Prostate gland (tissue), 2 donors: ENCODE measurements around the gene PON3. TPM values are rescaled to one million over a fixed set of nuclear protein-coding genes. Genes with fewer than 3 reads are reported as not detected.

Experiments
- DNase-seq: peaks from one replicate; pipeline ENCODE4 v3.0.0-alpha.2; 2019; ENCODE audit warnings: low spot score
- H3K27ac ChIP-seq, 2 donors: fragments of 200-600 bp; sonication (generic); 2 replicates each; pipeline ENCODE4 v1.5.1; 2017 to 2019
- H3K27me3 ChIP-seq: fragments of 200-600 bp; sonication (generic); replicated peaks from 2 replicates; pipeline ENCODE4 v1.5.1; 2019; ENCODE audit not compliant: insufficient read depth
- H3K36me3 ChIP-seq, 2 donors: fragments of 200-600 bp; sonication (generic); 1 replicate in 1 of 2; 2 replicates in 1 of 2; pipeline versions ENCODE4 v1.5.1 to v1.8.1; 2017 to 2019
- H3K4me1 ChIP-seq: fragments of 200-600 bp; sonication (generic); replicated peaks from 2 replicates; pipeline ENCODE4 v1.5.1; 2019
- H3K4me3 ChIP-seq, 2 donors: fragments of 200-600 bp; sonication (generic); 2 replicates each; pipeline ENCODE4 v1.5.1; 2017 to 2019
- H3K9me3 ChIP-seq: fragments of 200-600 bp; sonication (generic); 2 replicates; pipeline ENCODE4 v1.5.1; 2017
- CTCF ChIP-seq, 4 experiments: fragments of 200-600 bp in 2 of 4; fragments of 450-650 bp in 2 of 4; sonication (generic) in 2 of 4; IDR thresholded peaks; 1 replicate in 3 of 4; 2 replicates in 1 of 4; pipeline ENCODE4 v1.5.1; 2016 to 2019; ENCODE audit warnings: antibody characterized with exemption in 4 of 4, mild to moderate bottlenecking in 2 of 4, moderate library complexity in 2 of 4
- POLR2A ChIP-seq: fragments of 450-650 bp; IDR thresholded peaks from one replicate; pipeline ENCODE4 v1.6.1; 2016; ENCODE audit warnings: antibody characterized with exemption, mild to moderate bottlenecking
- POLR2AphosphoS5 ChIP-seq: sonication (generic); formaldehyde crosslinking; IDR thresholded peaks from one replicate; pipeline ENCODE4 v1.6.1; 2017; ENCODE audit warnings: antibody characterized with exemption
- WGBS: methylation state at CpG from one replicate; pipeline ENCODE4 v1.1.5; 2018; 5-methylcytosine and 5-hydroxymethylcytosine counted together
- intact Hi-C: fragments of 100-400 bp; cut with DNase I; formaldehyde crosslinking; loops from one replicate; pipeline ENCODE4 v1.14.2; 2022
- total RNA-seq, 2 donors: library from RNA; depleted of rRNA; stranded (reverse); fragments of >200 nt; gene quantifications; one replicate each; pipeline ENCODE4 v1.1.0, GENCODE V29; 2016

The PON3 gene
- total RNA-seq, 2 donors from 2014 or later, result 1.9 to 9.5 TPM

GRCh38 chr7:95412075-95412474 lies 15.9 kb upstream of the PON3 start:
- TF ChIP-seq CTCF (IDR thresholded peaks at IDR 0.05) (no peak), POLR2AphosphoS5 (no peak), POLR2A (no peak)
- WGBS, result 85% methylated on average over 4 of the region's 4 CpGs
- no peak for DNase-seq
- no peaks in the 10 kb centered on the region for H3K9me3 ChIP-seq
- H3K36me3 ChIP-seq, result no peaks in the 10 kb centered on the region
- H3K4me1 ChIP-seq, result no peaks in the 10 kb centered on the region
- H3K27me3 ChIP-seq, result no peaks in the 10 kb centered on the region
- intact Hi-C loops, result no loop called here
- no peak overlapping the region for H3K27ac ChIP-seq
- no peak overlapping the region for H3K4me3 ChIP-seq

- Histone ChIP-seq H3K4me3 (no peak overlapping the region), H3K4me1 (no peaks in the 10 kb centered on the region), H3K27ac (no peak overlapping the region), H3K27me3 (no peaks in the 10 kb centered on the region), H3K9me3 (no peaks in the 10 kb centered on the region), H3K36me3 (no peaks in the 10 kb centered on the region)
- WGBS, result 80% methylated on average over 4 of the region's 4 CpGs
- DNase-seq, result no peak
- intact Hi-C loops, result no loop called here
- no peak for TF ChIP-seq POLR2AphosphoS5
- TF ChIP-seq CTCF (IDR thresholded peaks at IDR 0.05), result no peak
- no peak for TF ChIP-seq POLR2A
These were observed 15.5 kb upstream of the PON3 start for GRCh38 chr7:95411666-95412065.

- H3K9me3 ChIP-seq, result no peaks in the 10 kb centered on the region
- no peak overlapping the region for H3K4me3 ChIP-seq
- intact Hi-C loops, result no loop called here
- H3K4me1 ChIP-seq, result no peaks in the 10 kb centered on the region
- 92% methylated on average over 3 of the region's 3 CpGs for WGBS
- no peak overlapping the region for H3K27ac ChIP-seq
- no peak for TF ChIP-seq POLR2A
- TF ChIP-seq CTCF (IDR thresholded peaks at IDR 0.05), result no peak
- no peak for TF ChIP-seq POLR2AphosphoS5
- no peaks in the 10 kb centered on the region for H3K27me3 ChIP-seq
- H3K36me3 ChIP-seq, result no peaks in the 10 kb centered on the region
- DNase-seq, result no peak
These were observed 14.9 kb upstream of the PON3 start for GRCh38 chr7:95411036-95411435.

GRCh38 chr7:95407751-95408150 lies 11.6 kb upstream of the PON3 start:
- TF ChIP-seq POLR2AphosphoS5, result no peak
- no peak for TF ChIP-seq CTCF (IDR thresholded peaks at IDR 0.05)
- no peak for TF ChIP-seq POLR2A
- DNase-seq, result no peak
- Histone ChIP-seq H3K4me3 (no peak overlapping the region), H3K4me1 (no peaks in the 10 kb centered on the region), H3K27me3 (no peaks in the 10 kb centered on the region), H3K9me3 (no peaks in the 10 kb centered on the region), H3K36me3 (no peaks in the 10 kb centered on the region), H3K27ac (no peak overlapping the region)
- WGBS, result 46% methylated on average over 2 of the region's 2 CpGs
- intact Hi-C loops, result no loop called here

GRCh38 chr7:95405800-95406199 lies 9.6 kb upstream of the PON3 start:
- Histone ChIP-seq H3K27me3 (no peaks in the 10 kb centered on the region), H3K9me3 (no peaks in the 10 kb centered on the region), H3K4me3 (no peak overlapping the region), H3K27ac (no peak overlapping the region), H3K4me1 (no peaks in the 10 kb centered on the region), H3K36me3 (no peaks in the 10 kb centered on the region)
- intact Hi-C loops, result no loop called here
- 93% methylated on average over 6 of the region's 6 CpGs for WGBS
- no peak for DNase-seq
- TF ChIP-seq POLR2AphosphoS5 (no peak), POLR2A (no peak), CTCF (IDR thresholded peaks at IDR 0.05) (no peak)
